ENCODE results near the gene COL1A1. TPM values are rescaled to one million over a fixed set of nuclear protein-coding genes. Genes with fewer than 3 reads are reported as not detected.

The COL1A1 gene
- total and polyA plus RNA-seq, 2 experiments from 2014 or later = 1,063 to 6,071 TPM

GRCh38 chr17:50155115-50155819 is 46.2 kb downstream of the COL1A1 start:
- peak; percentile 60 for DNase-seq (ENCODE audit: low spot score)
- Histone ChIP-seq H4K20me1 (ENCODE audit: insufficient read depth, poor library complexity, severe bottlenecking) (no peaks in the 10 kb centered on the region), H3K79me2 (peaks cover 5% of the 10 kb centered on the region), H3K36me3 (replicated peaks; ENCODE audit: insufficient read depth, low read depth) (no peaks in the 10 kb centered on the region), H3K9me3 (ENCODE audit: low read depth) (no peaks in the 10 kb centered on the region), H3K4me2 (no peak overlapping the region), H2AFZ (no peak overlapping the region), H3K4me3 (no peak overlapping the region), H3K4me1 (ENCODE audit: insufficient read depth) (peaks cover 6% of the 10 kb centered on the region), H3K27ac (peak overlapping the region; percentile 34), H3K9me2 (replicated peaks; ENCODE audit: insufficient read depth) (no peaks in the 10 kb centered on the region), H3K27me3 (no peaks in the 10 kb centered on the region)
- 82% methylated on average over 8 of the region's 8 CpGs for WGBS (ENCODE audit: low lambda C conversion rate, missing lambda C conversion rate)
- TF ChIP-seq EZH2 (IDR thresholded peaks at IDR 0.05; ENCODE audit: borderline replicate concordance) (no peak), EZH2phosphoT487 (IDR thresholded peaks at IDR 0.05; ENCODE audit: low read depth, severe bottlenecking, unreplicated experiment) (no peak), CTCF (IDR thresholded peaks at IDR 0.05; ENCODE audit: poor library complexity) (no peak)

GRCh38 chr17:50154604-50155003 is 46.8 kb downstream of the COL1A1 start:
- no peak overlapping the region for H3K4me2 ChIP-seq
- H3K27ac ChIP-seq = no peak overlapping the region

GRCh38 chr17:50153650-50154575 is 47.5 kb downstream of the COL1A1 start:
- Histone ChIP-seq H3K4me3 (no peak overlapping the region), H3K27me3 (no peaks in the 10 kb centered on the region), H3K4me2 (no peak overlapping the region), H4K20me1 (ENCODE audit: insufficient read depth, poor library complexity, severe bottlenecking) (peaks cover 8% of the 10 kb centered on the region), H3K27ac (no peak overlapping the region), H3K79me2 (peaks cover 17% of the 10 kb centered on the region), H3K9me3 (ENCODE audit: low read depth) (no peaks in the 10 kb centered on the region), H3K36me3 (replicated peaks; ENCODE audit: insufficient read depth, low read depth) (no peaks in the 10 kb centered on the region), H3K9me2 (replicated peaks; ENCODE audit: insufficient read depth) (no peaks in the 10 kb centered on the region), H2AFZ (no peak overlapping the region), H3K4me1 (ENCODE audit: insufficient read depth) (peaks cover 6% of the 10 kb centered on the region)
- 87% methylated on average over 14 of the region's 16 CpGs for WGBS (ENCODE audit: low lambda C conversion rate, missing lambda C conversion rate)
- no peak for DNase-seq (ENCODE audit: low spot score)
- no peak for TF ChIP-seq EZH2 (IDR thresholded peaks at IDR 0.05; ENCODE audit: borderline replicate concordance)
- no peak for TF ChIP-seq EZH2phosphoT487 (IDR thresholded peaks at IDR 0.05; ENCODE audit: low read depth, severe bottlenecking, unreplicated experiment)
- no peak for TF ChIP-seq CTCF (IDR thresholded peaks at IDR 0.05; ENCODE audit: poor library complexity)

More at GRCh38 chr17:50154604-50155003, 46.8 kb downstream of the COL1A1 start:
- H3K4me1 ChIP-seq (ENCODE audit: insufficient read depth) = peaks cover 6% of the 10 kb centered on the region
- H2AFZ ChIP-seq = no peak overlapping the region
- H3K4me3 ChIP-seq = no peak overlapping the region
- H3K9me2 ChIP-seq (replicated peaks; ENCODE audit: insufficient read depth) = no peaks in the 10 kb centered on the region
- 81% methylated on average over 1 of the region's 1 CpG for WGBS (ENCODE audit: low lambda C conversion rate, missing lambda C conversion rate)
- H3K27me3 ChIP-seq = no peaks in the 10 kb centered on the region
- H3K79me2 ChIP-seq = peaks cover 10% of the 10 kb centered on the region
- peaks cover 2% of the 10 kb centered on the region for H4K20me1 ChIP-seq (ENCODE audit: insufficient read depth, poor library complexity, severe bottlenecking)
- no peaks in the 10 kb centered on the region for H3K36me3 ChIP-seq (replicated peaks; ENCODE audit: insufficient read depth, low read depth)
- TF ChIP-seq CTCF (IDR thresholded peaks at IDR 0.05; ENCODE audit: poor library complexity) (no peak), EZH2 (IDR thresholded peaks at IDR 0.05; ENCODE audit: borderline replicate concordance) (no peak), EZH2phosphoT487 (IDR thresholded peaks at IDR 0.05; ENCODE audit: low read depth, severe bottlenecking, unreplicated experiment) (no peak)
- no peaks in the 10 kb centered on the region for H3K9me3 ChIP-seq (ENCODE audit: low read depth)
- no peak for DNase-seq (ENCODE audit: low spot score)

Measured in hepatocyte (in vitro differentiated cells).